RWPE2 (cell line): ENCODE measurements around the gene LRMDA.

Experiments used
- ATAC-seq: fragments of 200-7000 bp; cut with Tn5 transposase; 3 replicates; pipeline ENCODE4 v1.9.1; 2021; ENCODE audit warnings: low read depth
- DNase-seq: peaks from one replicate; pipeline ENCODE4 v3.0.0-alpha.2; 2020; ENCODE audit warnings: low spot score
- H3K27ac ChIP-seq: fragments of 450-650 bp; 2 replicates; pipeline ENCODE4 v1.5.1; 2017; ENCODE audit warnings: mild to moderate bottlenecking; ENCODE audit not compliant: poor library complexity, severe bottlenecking
- H3K27me3 ChIP-seq: fragments of 250-450 bp; sonication (Bioruptor Pico); 2 replicates; pipeline ENCODE4 v1.5.1; 2021; ENCODE audit warnings: mild to moderate bottlenecking, moderate library complexity; ENCODE audit not compliant: insufficient read depth, poor library complexity, severe bottlenecking
- H3K36me3 ChIP-seq: fragments of 250-450 bp; sonication (Bioruptor Pico); 2 replicates; pipeline ENCODE4 v1.5.1; 2020; ENCODE audit warnings: low read depth, mild to moderate bottlenecking, moderate library complexity
- H3K4me1 ChIP-seq: fragments of 250-450 bp; sonication (Bioruptor Pico); 2 replicates; pipeline ENCODE4 v1.5.1; 2021; ENCODE audit warnings: mild to moderate bottlenecking, moderate library complexity; ENCODE audit not compliant: insufficient read depth, poor library complexity, severe bottlenecking
- H3K4me3 ChIP-seq: fragments of 250-450 bp; sonication (Bioruptor Pico); 2 replicates; pipeline ENCODE4 v1.5.1; 2021; ENCODE audit warnings: mild to moderate bottlenecking, moderate library complexity; ENCODE audit not compliant: severe bottlenecking
- H3K9me3 ChIP-seq: fragments of 250-450 bp; sonication (Bioruptor Pico); 2 replicates; pipeline ENCODE4 v1.5.1; 2021; ENCODE audit warnings: mild to moderate bottlenecking, moderate library complexity; ENCODE audit not compliant: severe bottlenecking
- TF ChIP-seq, protein P1 (sequence below): fragments of 450-650 bp; IDR thresholded peaks from one replicate; pipeline ENCODE4 v1.5.1; 2017; ENCODE audit warnings: mild to moderate bottlenecking, moderate library complexity; ENCODE audit not compliant: poor library complexity, severe bottlenecking

The LRMDA gene

DNA sequence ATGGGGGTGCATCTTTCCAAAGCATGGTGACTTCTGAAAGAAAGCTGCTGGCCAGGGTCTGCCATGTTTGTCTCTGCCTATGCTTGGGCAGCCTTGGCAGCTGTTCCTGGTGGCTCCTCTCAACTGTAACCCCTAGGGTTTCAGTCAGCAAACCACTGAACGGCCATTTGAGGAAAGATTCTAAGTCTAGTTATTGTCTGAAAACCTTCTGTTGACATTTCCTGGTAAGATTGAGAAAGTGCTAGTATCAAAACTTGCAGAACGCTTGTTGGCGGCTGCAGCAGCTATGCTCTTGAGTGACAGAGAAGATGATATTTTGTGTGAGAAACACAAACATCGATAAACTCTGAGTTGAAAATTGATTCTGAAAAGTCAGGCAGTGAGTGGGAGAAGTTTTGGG lies 523.1 kb downstream of the LRMDA start:
- no peak for ATAC-seq
- no peak for DNase-seq

DNA sequence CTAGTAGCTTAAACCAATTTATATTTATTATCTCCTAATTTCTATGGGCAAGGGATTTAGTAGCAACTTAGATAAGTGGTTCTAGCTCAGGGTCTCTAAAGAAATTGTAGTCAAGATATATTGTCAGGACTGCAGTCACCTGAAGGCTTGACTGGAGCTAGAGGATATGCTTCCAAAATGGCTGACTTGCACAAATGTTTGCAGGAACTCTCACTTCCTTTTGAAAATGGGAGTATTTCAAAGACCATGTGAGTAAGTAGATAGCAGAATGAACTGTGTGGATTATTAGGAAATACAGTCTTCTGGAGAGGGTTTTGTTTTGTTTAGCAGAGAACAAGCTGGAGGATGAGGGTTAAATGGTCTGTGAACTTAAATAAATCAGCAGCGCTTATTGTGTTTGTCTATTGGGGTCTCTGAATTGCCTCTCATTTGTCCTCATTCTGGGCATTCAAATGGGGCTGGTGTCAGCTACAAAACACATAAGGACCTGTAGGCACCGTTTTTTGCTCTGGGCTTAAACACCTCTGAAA lies 524.6 kb downstream of the LRMDA start:
- Histone ChIP-seq H3K9me3 (no peaks in the 10 kb centered on the region), H3K27me3 (no peaks in the 10 kb centered on the region), H3K36me3 (no peaks in the 10 kb centered on the region), H3K27ac (no peak overlapping the region), H3K4me3 (no peak overlapping the region), H3K4me1 (no peaks in the 10 kb centered on the region)
- DNase-seq (no peak), ATAC-seq (no peak)
- TF ChIP-seq, protein P1, sequence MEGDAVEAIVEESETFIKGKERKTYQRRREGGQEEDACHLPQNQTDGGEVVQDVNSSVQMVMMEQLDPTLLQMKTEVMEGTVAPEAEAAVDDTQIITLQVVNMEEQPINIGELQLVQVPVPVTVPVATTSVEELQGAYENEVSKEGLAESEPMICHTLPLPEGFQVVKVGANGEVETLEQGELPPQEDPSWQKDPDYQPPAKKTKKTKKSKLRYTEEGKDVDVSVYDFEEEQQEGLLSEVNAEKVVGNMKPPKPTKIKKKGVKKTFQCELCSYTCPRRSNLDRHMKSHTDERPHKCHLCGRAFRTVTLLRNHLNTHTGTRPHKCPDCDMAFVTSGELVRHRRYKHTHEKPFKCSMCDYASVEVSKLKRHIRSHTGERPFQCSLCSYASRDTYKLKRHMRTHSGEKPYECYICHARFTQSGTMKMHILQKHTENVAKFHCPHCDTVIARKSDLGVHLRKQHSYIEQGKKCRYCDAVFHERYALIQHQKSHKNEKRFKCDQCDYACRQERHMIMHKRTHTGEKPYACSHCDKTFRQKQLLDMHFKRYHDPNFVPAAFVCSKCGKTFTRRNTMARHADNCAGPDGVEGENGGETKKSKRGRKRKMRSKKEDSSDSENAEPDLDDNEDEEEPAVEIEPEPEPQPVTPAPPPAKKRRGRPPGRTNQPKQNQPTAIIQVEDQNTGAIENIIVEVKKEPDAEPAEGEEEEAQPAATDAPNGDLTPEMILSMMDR, result no peak

More for the DNA sequence above, 523.1 kb downstream of the LRMDA start:
- Histone ChIP-seq H3K9me3 (no peaks in the 10 kb centered on the region), H3K27ac (no peak overlapping the region), H3K36me3 (no peaks in the 10 kb centered on the region), H3K4me3 (no peak overlapping the region), H3K27me3 (no peaks in the 10 kb centered on the region), H3K4me1 (no peaks in the 10 kb centered on the region)
- TF ChIP-seq, protein P1, result no peak

DNA sequence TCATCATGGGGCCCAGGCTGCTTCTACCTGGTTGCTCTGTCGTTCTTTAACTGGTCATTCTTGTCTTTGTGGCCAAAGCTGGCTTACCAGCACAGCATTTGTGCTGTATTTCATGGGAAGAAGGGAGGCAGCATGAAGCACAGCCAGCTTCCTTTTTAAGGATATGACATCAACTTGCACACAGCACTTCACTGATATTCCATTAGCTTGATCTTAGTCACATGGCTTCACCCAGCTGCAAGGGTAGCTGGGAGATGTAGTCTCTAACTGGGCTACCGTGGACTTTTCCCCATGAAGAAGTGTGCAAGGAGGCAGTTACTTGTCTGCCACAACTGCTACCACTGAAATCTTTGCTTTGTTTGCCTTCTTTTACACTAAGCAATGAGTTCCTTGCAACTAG lies 525.2 kb downstream of the LRMDA start:
- Histone ChIP-seq H3K9me3 (no peaks in the 10 kb centered on the region), H3K4me3 (no peak overlapping the region), H3K27me3 (peaks cover 4% of the 10 kb centered on the region), H3K4me1 (no peaks in the 10 kb centered on the region), H3K36me3 (no peaks in the 10 kb centered on the region), H3K27ac (no peak overlapping the region)
- DNase-seq, result no peak
- no peak for ATAC-seq
- TF ChIP-seq, protein P1, result no peak

DNA sequence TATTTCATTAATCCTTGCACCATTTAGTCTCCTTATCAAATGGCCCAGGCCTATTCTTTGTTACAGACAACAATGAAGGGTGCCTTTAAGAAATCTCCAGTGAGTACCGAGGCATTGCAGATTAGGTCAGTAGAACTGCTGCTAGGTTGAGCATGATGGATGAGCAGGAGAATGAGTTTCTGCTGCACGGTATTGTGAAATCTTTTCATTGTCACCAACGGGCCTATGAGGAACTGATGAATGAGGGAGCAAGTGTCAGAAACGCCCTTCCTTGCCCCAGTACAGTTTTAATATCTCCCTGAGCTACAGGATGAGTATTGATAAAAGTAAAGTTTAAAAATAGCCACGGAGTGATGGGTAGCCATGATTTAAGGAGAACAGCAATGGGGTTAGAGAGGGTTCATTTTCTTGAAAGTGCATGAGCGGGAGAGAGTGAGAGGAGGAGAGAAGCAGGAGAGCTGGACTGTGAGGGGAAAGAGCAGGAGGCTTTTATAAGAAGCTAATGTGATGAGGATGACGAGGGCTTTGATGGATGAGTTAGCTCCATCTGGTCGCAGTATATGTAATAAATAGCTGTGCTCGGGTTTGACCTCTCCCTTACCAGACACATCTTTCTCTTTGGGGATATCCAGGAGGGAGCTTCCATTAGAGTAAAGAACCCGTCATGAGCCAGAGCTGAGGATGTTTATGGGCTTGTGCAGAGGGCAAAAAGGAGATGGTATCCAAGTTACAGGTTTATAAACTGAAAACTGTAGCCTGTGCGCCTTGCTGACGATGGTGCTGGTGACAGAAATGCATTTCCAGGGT lies 526.1 kb downstream of the LRMDA start:
- Histone ChIP-seq H3K9me3 (no peaks in the 10 kb centered on the region), H3K36me3 (no peaks in the 10 kb centered on the region), H3K4me3 (no peak overlapping the region), H3K4me1 (no peaks in the 10 kb centered on the region), H3K27me3 (peaks cover 4% of the 10 kb centered on the region), H3K27ac (no peak overlapping the region)
- ATAC-seq (no peak), DNase-seq (no peak)
- TF ChIP-seq, protein P1, result no peak

DNA sequence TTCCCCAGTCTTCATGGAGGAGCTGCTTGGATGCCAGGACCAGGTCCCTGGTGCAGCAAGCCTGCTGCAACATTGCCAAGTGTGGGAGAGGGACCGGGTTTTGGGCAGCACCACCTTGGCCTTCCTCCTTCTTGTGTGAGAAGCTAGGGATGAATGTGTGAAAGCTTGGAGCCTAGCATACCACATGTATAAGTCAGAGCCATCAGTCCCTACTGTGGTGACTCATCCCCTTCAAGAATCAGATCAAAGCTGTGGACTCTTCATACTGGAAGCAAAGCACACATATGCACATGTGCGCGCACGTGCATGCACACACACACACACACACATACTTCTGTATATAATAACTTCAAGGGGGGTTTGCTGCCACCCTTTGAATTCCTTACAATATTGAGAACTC lies 527.8 kb downstream of the LRMDA start:
- Histone ChIP-seq H3K4me1 (no peaks in the 10 kb centered on the region), H3K9me3 (no peaks in the 10 kb centered on the region), H3K4me3 (no peak overlapping the region), H3K27ac (no peak overlapping the region), H3K36me3 (no peaks in the 10 kb centered on the region), H3K27me3 (peaks cover 4% of the 10 kb centered on the region)
- DNase-seq (no peak), ATAC-seq (peak; percentile 61)
- TF ChIP-seq, protein P1, result no peak
